ENCODE results near the gene CDHR1.
A peak's percentile ranks its signal among the peaks of the same experiment; 100 is the strongest.

The CDHR1 gene

DNA sequence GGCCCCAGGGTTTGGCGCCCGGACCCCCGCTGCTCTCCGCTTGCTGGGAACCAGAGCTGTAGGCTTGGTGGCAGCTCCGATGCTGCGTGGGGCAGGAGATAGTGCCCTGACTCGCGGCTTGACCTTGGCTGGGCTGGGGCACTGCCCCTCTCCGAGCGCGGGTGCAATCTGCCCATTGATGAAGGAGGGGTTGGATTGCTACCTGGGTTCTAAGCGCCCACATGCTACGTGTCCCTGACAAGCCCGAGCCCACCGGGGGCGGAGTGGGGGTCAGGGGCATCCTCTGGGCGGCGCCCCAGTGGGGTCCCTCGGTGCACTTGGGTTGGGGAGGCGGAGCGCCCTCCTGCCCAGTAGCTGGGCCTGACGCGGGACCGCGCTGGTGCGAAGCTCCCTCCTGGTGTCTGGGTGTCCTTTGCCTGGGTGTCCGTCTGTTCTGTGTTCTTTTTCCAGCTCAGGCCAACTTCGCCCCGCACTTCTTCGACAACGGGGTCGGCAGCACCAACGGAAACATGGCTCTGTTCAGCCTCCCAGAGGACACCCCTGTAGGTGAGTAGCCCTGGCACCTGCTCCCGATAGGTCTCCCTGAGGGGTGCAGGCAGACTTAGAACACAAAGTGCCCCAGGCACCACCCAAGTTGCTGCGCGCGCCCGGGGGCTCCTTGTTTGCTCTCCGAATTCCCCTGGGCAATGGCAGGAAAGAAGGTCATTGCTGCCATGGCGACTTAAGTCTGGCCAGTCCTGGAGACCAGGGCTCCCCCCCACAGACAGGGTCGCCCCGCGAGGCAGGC lies 900 bp downstream of the CDHR1 start:
- in situ Hi-C loops (cut with HindIII; ENCODE audit: low pct_ligation_motif_present, low pct_unique_long_range_greater_than_20kb, low sequenced_read_pairs) = no loop called here

GRCh38 chr10:84196083-84196482 lies 1.7 kb downstream of the CDHR1 start:
- in situ Hi-C loops (cut with HindIII; ENCODE audit: low pct_ligation_motif_present, low pct_unique_long_range_greater_than_20kb, low sequenced_read_pairs) = no loop called here
- no peak for DNase-seq

More for the DNA sequence above, 900 bp downstream of the CDHR1 start:
- no peak for DNase-seq

- DNase-seq = no peak
- in situ Hi-C loops (cut with HindIII; ENCODE audit: low pct_ligation_motif_present, low pct_unique_long_range_greater_than_20kb, low sequenced_read_pairs) = no loop called here
These were observed 2.6 kb downstream of the CDHR1 start for GRCh38 chr10:84196941-84197340.

- in situ Hi-C loops (cut with HindIII; ENCODE audit: low pct_ligation_motif_present, low pct_unique_long_range_greater_than_20kb, low sequenced_read_pairs) = no loop called here
- no peak for DNase-seq
These were observed 3.3 kb downstream of the CDHR1 start for GRCh38 chr10:84197643-84198042.

DNA sequence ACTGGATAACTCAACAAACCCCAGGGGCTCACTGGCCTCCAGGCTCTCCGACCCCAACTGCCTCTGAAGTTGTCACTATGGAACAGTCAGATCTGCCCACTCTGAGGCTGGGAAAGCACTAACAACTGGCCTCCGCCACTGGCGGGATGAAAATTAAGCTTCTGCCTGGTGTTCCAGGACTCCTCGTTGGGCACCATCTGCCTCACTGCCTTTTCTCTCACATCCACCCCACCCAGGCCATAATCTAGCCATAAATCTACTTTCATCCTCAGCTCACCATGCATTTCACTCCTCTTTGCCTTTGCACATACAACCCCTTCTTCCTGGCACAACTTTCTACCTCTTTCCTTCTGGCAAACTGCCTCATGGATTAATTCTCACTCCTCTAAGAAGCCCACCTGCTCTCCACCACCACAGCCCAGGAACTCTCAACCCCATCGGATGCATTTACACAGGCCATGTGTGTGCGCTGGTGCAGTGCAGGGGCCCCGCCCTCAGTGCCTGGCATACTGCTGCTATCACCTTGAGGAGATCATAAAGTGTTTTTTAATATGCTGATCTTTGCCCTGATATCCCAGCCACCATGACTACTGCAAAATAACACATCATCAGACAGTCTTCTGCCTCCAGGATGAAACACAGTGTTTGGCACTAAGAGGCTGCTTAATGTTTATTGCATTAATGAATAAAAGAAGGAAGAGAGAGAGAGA lies 4.0 kb downstream of the CDHR1 start:
- DNase-seq = no peak
- in situ Hi-C loops (cut with HindIII; ENCODE audit: low pct_ligation_motif_present, low pct_unique_long_range_greater_than_20kb, low sequenced_read_pairs) = no loop called here

GRCh38 chr10:84200537-84201243 lies 6.4 kb downstream of the CDHR1 start:
- in situ Hi-C loops (cut with HindIII; ENCODE audit: low pct_ligation_motif_present, low pct_unique_long_range_greater_than_20kb, low sequenced_read_pairs) = no loop called here
- DNase-seq = no peak

DNA sequence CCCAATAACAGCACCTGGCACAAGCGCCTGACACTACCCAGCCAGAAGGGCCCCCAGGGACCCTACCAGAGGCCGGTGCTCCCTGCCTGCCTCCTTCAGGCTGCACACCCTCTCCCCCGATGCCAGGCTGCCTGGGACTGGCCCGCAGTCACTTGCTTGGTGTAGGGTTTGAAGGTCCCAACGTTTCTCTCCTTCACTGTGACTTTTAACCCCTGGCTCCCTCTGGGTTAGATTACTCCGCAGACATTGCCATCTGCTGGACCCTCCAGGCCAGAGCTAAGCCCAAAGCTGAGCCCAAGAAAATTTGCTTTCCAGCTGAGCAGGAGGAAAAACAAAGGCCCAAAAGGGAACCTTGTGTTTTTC lies 6.9 kb downstream of the CDHR1 start:
- DNase-seq = no peak
- in situ Hi-C loops (cut with HindIII; ENCODE audit: low pct_ligation_motif_present, low pct_unique_long_range_greater_than_20kb, low sequenced_read_pairs) = no loop called here

DNA sequence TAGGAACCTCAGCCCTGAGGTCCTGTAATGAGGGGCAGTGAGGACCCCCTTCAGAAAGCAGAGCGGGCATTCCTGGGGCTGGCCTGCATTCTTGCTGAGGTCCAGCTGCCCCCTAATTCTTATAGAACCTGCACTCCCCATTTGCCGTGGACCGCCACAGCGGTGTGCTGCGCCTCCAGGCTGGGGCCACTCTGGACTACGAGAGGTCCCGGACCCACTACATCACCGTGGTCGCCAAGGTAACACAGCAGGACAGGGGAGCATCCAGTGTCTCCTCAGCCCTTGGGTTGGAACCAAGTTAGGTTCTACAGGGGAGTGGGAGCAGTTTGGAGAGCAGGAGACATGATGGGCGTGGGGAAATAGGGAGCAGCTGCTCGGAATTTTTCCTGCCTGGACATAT lies 7.3 kb downstream of the CDHR1 start:
- in situ Hi-C loops (cut with HindIII; ENCODE audit: low pct_ligation_motif_present, low pct_unique_long_range_greater_than_20kb, low sequenced_read_pairs) = no loop called here
- DNase-seq = no peak

- in situ Hi-C loops (cut with HindIII; ENCODE audit: low pct_ligation_motif_present, low pct_unique_long_range_greater_than_20kb, low sequenced_read_pairs) = no loop called here
- DNase-seq = no peak
These were observed 8.0 kb downstream of the CDHR1 start for GRCh38 chr10:84202349-84202748.

- in situ Hi-C loops (cut with HindIII; ENCODE audit: low pct_ligation_motif_present, low pct_unique_long_range_greater_than_20kb, low sequenced_read_pairs) = no loop called here
- DNase-seq = peak; percentile 54
These were observed 9.8 kb downstream of the CDHR1 start for GRCh38 chr10:84204122-84204521.

DNA sequence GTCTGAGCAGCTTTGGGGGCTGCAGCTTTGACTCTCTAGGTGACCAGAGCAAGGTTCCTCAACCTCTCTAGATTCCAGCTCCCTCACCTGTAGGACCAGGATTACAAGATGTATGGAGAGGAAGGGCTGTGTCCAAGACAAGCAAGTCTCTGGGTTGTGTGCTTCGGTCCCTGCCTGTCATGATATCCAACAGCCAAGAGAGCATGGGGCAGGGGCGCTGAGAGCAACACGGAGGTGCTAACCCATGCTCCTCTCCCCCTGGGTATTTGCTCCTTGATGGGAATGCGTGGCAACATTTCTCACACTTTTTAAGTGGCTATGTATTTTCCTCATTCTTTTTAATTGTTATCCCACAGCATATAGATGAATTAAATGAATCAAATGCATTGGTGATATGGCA lies 10.3 kb downstream of the CDHR1 start:
- DNase-seq = no peak
- in situ Hi-C loops (cut with HindIII; ENCODE audit: low pct_ligation_motif_present, low pct_unique_long_range_greater_than_20kb, low sequenced_read_pairs) = no loop called here

- in situ Hi-C loops (cut with HindIII; ENCODE audit: low pct_ligation_motif_present, low pct_unique_long_range_greater_than_20kb, low sequenced_read_pairs) = no loop called here
These were observed 10.9 kb downstream of the CDHR1 start for GRCh38 chr10:84205049-84205852.

DNA sequence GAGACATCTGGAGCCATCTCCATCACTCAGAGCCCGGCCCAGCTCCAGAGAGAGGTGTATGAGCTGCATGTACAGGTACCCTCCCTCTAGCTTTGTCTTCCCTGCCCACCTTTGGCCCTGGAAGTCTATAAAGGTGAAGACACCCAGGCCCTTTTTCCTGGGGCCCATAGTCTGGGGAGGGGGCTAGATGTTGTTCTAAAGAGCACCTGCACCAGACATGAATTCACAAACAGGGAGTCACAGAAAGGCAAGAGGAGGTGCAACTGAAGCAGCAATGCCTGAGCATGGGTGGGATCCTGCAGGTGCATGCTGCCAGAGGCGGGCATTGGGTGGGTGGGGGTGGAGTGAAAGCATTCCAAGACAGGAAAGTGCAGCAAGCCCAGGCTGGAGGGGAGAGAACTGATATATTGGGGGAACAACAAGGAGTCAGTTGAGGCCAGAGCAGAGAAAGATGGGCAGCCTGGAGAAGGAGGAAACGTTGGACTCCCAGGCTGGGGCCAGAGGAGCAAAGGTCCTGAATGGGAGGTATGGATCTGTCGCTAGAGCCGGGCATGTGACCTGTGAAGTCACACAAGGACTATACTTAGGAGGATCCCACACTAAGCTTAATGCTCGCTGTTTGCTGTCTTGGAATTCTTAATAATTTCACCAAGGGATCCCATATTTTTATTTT lies 11.7 kb downstream of the CDHR1 start:
- no peak for DNase-seq
- in situ Hi-C loops (cut with HindIII; ENCODE audit: low pct_ligation_motif_present, low pct_unique_long_range_greater_than_20kb, low sequenced_read_pairs) = no loop called here

More at GRCh38 chr10:84205049-84205852, 10.9 kb downstream of the CDHR1 start:
- DNase-seq = peak; percentile 73

DNA sequence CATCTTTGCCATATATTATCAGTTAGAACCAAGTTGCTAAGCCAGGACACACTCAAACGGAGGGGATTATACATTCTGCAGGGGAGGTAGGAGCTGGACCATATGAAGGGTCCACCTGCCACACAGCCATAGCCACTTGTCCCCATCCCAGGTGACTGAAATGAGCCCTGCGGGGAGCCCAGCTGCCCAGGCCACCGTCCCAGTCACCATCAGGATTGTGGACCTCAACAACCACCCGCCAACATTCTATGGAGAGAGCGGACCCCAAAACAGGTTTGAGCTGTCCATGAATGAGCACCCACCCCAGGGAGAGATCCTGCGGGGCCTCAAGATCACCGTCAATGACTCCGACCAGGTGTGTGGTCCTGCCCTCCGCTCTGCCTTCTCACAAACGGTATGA lies 13.7 kb downstream of the CDHR1 start:
- in situ Hi-C loops (cut with HindIII; ENCODE audit: low pct_ligation_motif_present, low pct_unique_long_range_greater_than_20kb, low sequenced_read_pairs) = no loop called here
- DNase-seq = no peak

GRCh38 chr10:84211566-84211965 lies 17.2 kb downstream of the CDHR1 start:
- no peak for DNase-seq
- in situ Hi-C loops (cut with HindIII; ENCODE audit: low pct_ligation_motif_present, low pct_unique_long_range_greater_than_20kb, low sequenced_read_pairs) = no loop called here

DNA sequence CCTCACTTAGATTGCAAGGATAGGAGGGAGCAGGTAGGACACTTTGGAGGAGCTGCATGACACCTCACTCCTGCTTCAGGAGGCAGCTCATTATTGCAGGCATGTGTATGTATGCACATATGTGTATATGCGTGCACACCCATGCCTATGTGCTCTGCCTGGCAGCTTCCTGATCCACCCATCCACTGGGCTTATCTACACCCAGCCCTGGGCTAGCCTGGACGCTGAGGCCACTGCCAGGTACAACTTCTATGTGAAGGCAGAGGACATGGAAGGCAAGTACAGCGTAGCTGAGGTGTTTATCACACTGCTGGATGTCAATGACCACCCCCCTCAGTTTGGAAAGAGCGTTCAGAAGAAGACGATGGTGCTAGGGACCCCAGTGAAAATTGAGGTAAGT lies 17.7 kb downstream of the CDHR1 start:
- DNase-seq = no peak
- in situ Hi-C loops (cut with HindIII; ENCODE audit: low pct_ligation_motif_present, low pct_unique_long_range_greater_than_20kb, low sequenced_read_pairs) = no loop called here

- in situ Hi-C loops (cut with HindIII; ENCODE audit: low pct_ligation_motif_present, low pct_unique_long_range_greater_than_20kb, low sequenced_read_pairs) = no loop called here
- no peak for DNase-seq
These were observed 18.7 kb downstream of the CDHR1 start for GRCh38 chr10:84213076-84213475.

DNA sequence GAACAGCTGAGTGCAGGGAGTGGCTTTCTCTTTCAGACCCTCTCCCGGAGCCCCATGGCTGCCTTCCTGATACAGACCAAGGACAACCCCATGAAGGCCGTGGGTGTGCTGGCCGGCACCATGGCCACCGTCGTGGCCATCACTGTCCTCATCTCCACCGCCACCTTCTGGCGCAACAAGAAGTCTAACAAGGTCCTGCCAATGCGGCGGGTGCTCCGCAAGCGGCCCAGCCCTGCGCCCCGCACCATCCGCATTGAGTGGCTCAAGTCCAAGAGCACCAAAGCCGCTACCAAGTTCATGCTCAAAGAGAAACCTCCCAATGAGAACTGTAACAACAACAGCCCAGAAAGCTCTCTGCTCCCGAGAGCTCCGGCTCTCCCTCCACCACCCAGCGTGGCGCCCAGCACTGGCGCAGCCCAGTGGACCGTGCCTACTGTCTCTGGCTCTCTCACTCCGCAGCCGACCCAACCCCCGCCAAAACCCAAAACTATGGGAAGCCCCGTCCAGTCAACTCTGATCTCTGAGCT lies 19.8 kb downstream of the CDHR1 start:
- in situ Hi-C loops (cut with HindIII; ENCODE audit: low pct_ligation_motif_present, low pct_unique_long_range_greater_than_20kb, low sequenced_read_pairs) = no loop called here
- DNase-seq = no peak

All from ACHN (cell line).